HG03565 (cell line): ENCODE measurements around the gene ARVCF.

Source experiments
- ATAC-seq: cut with Tn5 transposase; IDR thresholded peaks from one replicate; pipeline ENCODE4 v1.9.1; 2021; ENCODE audit warnings: mild to moderate bottlenecking, moderate library complexity; ENCODE audit not compliant: unreplicated experiment

ARVCF gene

DNA sequence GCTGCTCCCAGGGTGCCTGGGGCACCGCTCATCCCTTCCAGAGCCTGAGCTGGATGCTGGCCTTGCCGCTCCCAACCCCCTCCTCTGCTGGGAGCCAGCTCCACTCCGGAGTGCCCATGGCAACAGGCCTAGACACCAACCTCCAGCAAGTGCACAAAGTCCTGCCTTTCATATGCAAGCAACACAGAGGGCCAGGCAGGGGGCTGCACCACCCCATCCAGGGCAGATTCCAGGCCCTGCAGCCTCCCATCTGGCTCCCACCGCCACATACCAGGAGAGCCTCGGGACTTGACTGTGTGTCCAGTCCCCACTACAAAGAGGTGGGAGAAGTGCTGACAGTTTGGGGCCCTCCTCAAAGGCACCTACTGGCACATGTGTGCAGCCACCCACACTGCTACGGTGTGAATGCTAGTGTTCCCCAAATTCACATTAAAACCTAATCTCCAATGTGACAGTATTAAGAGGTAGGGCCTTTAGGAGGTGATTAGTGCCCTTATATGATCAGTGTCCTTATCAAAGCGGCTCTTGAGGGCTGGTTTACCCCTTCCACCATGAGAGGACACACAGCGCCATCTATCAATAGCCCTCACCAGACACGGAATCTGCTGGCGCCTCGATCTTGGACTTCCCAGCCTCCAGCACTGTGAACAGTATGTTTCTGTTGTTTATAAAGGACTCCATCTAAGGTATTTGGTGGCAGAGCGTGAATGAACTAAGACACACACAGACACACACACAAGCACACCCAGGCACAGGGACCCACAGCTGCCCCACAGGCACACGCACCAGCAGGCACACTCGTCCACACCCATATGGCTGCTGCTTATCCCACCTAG is 16.2 kb downstream of the ARVCF start:
- no peak for ATAC-seq

DNA sequence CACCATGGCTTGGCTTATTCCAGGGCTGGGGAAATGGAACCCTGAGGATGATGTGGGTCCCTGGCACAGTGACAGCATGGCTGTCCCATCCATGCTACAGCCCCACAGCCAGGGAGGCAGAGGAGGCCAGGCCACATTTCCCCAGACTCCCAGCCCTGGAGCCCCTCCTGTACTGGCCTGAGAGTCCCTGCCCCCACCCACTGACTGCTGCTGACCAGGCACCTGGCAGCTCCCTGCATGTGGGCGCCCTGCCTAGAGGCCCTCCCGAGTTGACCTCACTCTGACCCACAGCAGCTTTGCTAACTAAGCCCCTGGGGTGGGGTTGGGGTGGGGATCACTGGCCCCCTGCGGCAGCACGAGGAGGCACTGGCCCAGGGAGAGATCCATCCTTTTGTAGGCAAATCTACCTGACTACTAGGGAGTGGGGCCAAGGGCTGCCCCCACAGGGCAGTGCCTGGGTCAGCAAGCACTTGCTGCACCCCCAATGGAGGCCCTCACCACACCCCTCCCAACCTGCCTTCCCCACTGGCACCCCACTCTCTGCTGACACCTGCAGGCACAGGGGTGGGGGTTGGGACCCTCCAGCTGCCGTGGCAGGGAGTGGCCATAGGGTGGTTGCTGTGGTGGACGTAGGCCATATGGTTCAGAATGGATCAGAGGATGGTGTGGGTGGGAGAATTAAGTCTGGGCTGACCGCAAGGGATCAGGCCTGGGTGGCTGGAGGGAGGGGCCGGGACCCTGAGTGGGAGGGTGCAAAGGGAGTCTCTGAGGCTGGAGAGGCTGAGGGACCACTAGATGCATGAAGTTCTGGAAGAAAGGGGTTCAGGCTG is 17.4 kb downstream of the ARVCF start:
- ATAC-seq: no peak

DNA sequence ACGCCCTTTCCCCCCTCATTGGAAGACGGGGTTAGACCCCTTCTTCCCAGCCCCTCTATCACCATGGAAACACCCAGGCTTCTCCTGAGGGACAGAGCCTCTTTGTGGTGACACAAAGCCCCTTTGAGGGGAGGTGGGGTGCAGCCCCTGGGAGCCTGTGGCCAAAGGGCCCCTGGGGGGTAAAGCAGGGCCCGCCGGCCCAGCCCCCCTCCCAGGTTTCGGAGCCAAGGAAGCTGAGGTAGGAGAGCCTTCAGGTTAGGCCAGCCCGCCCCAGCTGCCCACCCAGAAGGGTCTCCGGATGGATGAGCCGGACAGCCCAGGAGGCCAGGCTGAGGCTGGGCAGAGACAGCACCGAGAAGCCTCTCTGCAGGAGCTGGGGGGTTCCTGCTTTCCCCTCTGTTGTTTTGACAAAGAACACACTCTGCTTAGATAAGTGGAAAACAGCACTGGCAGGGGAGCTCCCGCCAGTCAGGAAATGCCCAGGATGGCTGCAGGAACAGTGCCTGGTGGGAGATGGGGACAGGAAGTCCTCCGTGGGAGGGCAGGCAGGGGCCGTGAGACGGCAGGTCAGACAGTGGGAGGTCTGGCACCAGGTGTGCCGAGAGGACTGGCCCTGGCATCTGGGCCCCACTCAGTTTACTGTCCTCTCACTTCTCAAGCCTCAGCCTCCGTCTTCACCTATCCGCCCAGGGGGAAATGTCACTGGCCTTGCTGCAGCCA is 18.2 kb downstream of the ARVCF start:
- ATAC-seq: no peak

- no peak for ATAC-seq
Measured at GRCh38 chr22:19997561-19998231, 18.9 kb downstream of the ARVCF start.

- no peak for ATAC-seq
Measured at GRCh38 chr22:19996694-19997384, 19.8 kb downstream of the ARVCF start.

GRCh38 chr22:19995611-19996339 is 20.8 kb downstream of the ARVCF start:
- no peak for ATAC-seq

DNA sequence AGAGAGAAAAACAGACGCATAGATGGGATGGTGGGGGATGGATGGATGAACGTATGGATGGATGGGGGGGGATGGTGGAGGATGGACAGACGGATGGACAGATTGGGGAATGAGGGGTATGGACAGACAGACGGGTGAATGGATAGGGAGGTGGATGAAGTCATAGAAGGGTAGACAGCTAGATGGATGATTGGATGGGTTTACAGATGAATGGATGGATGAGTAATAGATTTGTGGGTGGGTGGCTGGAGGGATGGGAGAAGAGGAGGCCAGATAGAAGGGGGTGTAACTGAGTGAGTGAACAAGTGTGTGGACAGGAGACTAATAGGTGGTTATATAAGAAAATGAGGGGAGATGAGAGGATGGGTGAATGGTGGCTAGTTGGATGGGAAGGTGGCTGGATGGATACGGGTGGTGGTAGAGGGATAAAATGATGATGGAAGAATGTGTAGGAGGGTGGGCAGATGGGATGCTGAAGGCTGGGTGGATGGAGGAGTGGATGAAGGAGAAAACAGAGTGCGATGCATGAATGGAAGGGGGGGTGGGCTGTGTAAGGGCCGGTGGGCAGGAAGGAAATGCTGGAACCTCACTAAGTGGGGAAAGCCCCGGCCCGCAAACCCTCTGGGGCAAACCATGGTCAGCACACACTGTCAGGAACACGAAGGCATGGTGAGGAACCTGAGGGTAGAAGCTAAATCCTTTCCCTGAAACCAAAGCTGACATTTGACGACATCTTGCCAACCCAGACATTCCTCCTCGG is 21.6 kb downstream of the ARVCF start:
- no peak for ATAC-seq

GRCh38 chr22:19993926-19994325 is 22.7 kb downstream of the ARVCF start:
- no peak for ATAC-seq

DNA sequence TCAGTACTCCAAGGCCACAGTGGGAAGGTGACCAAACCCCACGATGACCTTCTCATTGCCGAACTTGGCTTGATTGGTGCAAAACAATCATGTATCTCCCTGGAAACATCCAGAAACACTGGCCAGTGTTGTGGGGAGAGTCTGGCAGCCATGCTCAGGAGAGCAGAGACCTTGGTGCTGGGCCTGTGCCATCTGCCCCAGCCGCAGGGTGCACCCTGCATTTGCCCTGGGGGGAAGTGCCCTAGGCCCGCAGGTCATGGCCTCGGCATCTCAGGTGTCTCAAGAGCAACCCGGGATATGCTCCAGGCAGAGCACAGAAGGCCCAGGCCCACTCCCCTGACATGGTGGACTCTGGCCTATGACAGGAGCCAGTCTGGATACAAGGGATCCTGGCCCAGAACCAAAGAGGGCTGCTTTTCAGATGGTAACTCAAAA is 23.7 kb downstream of the ARVCF start:
- no peak for ATAC-seq

DNA sequence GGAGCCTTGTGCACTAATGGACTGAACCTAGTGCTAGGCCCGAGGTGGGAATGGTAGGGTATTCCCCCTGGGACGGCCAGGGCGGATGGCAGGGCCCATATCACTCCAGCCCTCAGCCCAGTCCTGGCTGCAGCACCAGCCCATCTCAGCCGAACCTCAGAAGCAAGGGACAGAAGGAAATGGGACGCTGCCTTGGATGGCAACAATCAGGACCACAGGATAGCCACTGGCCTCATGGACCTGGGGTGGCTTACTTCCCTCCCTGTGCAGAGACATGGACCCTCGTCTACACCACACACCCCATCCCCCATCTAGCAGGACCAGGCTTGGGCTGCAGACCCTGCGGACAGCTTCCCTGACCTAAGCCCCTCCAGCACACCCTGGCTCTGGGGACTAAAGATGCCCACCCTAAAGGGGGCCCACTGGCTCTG is 24.1 kb downstream of the ARVCF start:
- no peak for ATAC-seq

DNA sequence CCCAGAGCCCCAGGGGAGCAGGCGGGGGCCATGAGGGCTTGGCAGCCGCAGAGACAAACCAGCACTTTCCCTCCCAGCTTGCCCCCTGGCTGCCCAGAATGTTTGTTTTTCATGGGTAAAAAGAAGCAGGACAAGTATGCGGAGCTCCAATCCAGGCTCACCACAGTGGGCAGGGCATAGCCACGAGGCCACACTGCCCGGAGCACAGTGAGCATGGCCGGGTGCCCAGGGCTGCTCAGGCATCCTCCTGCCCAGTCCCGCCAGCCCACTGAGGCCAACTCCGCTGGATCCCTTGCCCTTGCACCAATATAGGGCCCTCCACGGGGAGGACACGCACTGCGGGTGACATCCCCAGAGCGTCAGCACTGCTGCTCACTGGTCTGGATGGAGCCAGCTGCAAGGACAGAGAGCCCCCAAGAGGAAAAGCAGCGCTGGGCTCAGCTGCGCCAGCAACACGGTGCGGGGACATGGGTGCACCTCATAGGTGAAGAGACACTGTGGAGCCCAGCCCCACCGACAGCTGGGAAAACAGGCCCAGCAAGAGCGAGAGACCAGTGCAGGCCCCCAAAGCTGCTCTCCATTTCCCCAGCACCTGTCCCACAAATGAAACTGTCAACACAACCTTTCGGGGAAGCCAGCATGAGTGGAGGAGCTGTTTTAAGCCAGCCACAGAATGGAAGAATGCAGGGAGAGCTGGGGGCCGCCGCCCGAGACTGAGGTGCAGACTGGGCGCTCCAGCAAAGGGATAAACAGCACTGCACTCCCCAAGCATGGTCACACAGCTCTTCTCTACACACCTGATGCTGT is 24.8 kb downstream of the ARVCF start:
- ATAC-seq: no peak

- no peak for ATAC-seq
Measured at GRCh38 chr22:19991395-19991644, 25.3 kb downstream of the ARVCF start.

DNA sequence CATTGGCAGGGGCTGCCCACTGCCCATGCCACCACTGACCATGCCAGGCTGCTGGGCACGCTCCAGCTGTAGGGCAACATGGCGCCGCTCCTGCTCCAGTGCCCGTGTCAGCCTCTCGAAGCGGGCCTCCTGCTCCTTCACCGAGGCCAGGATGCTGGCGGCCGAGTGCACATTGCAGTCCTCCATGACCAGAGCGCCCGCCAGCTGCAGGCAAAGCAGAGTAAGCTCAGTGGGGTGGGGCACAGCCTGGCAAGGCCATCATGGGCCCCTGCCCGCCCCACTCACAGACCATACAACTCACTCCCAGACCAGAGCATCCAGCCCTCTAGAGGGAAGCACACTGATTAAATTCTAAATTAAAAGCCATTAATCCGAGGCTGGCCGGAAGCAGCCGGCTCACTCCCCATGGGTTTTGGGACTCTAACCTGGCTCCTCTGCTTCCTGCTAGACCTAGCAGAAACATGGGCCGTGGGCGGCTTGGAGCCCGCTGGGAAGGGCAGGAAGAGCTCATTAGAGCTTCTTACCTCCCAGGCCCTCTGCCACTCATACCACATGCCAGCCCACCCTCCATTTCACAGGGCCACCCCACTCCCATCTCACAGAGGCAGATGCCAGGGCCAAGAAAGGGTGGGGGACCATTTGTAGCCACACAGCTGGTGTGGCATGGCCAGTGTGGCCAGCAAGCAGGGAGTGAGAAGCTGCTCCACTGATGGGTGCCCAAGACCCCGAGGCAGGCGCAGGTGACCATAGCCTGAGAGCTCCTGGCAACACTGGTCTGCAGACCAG is 25.8 kb downstream of the ARVCF start:
- ATAC-seq: no peak

DNA sequence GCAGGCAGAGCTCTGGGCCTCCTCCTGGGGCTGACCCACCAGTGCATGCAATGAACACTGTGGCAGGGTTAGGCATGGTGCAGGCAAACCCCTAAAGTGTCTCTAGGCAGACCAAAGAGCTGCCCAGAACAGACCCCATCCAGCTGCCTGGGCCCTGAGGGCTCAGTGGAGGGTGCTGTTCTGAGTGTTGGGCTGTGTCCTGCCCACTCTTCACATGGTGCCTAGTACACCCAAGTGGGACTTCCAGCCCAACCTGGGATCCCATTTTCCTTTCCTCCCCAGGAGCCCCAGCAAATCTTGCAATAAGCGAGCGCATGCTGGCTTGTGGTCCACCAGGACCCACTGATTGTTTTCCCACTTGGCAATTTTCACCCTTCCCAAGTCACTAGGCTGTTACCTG is 26.4 kb downstream of the ARVCF start:
- no peak for ATAC-seq

DNA sequence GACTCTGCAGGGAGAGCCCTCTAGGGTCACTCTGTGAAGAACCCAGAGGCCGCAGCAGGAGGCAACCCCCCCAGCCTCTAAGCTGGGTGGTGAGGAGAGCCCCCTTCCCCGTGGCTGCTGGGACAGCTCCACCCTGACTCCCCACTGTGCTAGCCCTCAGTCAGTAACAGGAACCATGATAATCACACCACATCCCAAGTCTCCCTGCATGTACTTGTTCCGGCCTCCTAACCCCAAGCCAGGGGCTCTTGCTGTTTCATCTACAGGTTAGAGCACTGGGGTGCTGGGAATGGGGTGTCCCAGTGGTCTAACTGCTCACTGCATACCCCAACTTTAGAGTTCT is 26.9 kb downstream of the ARVCF start:
- no peak for ATAC-seq

GRCh38 chr22:19988965-19989724 is 27.5 kb downstream of the ARVCF start:
- no peak for ATAC-seq

GRCh38 chr22:19988331-19988808 is 28.3 kb downstream of the ARVCF start:
- ATAC-seq: no peak
